PFSK-1 (cell line): ENCODE measurements around the gene TMC1.

ENCODE experiments used
- FOXP2 ChIP-seq: optimal IDR thresholded peaks from 2 replicates; pipeline ENCODE3; 2011; ENCODE audit warnings: borderline replicate concordance, control low read depth, inconsistent platforms; ENCODE audit not compliant: insufficient read depth; ENCODE audit errors: extremely low read length, extremely low read depth
- POLR2AphosphoS5 ChIP-seq: IDR thresholded peaks from 2 replicates; pipeline ENCODE4 v1.6.1; 2012; ENCODE audit warnings: low read depth, mild to moderate bottlenecking, control low read depth, low read length, moderate library complexity
- REST ChIP-seq, 2 experiments: IDR thresholded peaks; 2 replicates each; pipeline versions ENCODE4 v1.6.1 to v1.8.0; 2011 to 2012; ENCODE audit warnings: low read depth in 2 of 2, low read length in 2 of 2, control low read depth in 1 of 2, inconsistent platforms in 1 of 2, mild to moderate bottlenecking in 1 of 2, moderate library complexity in 1 of 2; ENCODE audit not compliant: insufficient read depth in 1 of 2
- SIN3A ChIP-seq: IDR thresholded peaks from 2 replicates; pipeline ENCODE4 v1.6.1; 2012; ENCODE audit warnings: mild to moderate bottlenecking, low read length, moderate library complexity, borderline replicate concordance; ENCODE audit not compliant: insufficient read depth
- TAF1 ChIP-seq: IDR thresholded peaks from 2 replicates; pipeline ENCODE4 v1.6.1; 2012; ENCODE audit warnings: low read length, control low read depth, borderline replicate concordance; ENCODE audit not compliant: insufficient read depth

The TMC1 gene

GRCh38 chr9:72758944-72759343, 237.5 kb downstream of the TMC1 start:
- TF ChIP-seq SIN3A (no peak), POLR2AphosphoS5 (no peak), TAF1 (no peak), FOXP2 (no peak), REST (IDR thresholded peaks at IDR 0.05; ENCODE audit: insufficient read depth in 1 of 2, low read depth in 2 of 2, low read length in 2 of 2) (no peak)

GRCh38 chr9:72763022-72763421, 241.6 kb downstream of the TMC1 start:
- TF ChIP-seq POLR2AphosphoS5 = no peak
- TF ChIP-seq REST (IDR thresholded peaks at IDR 0.05; ENCODE audit: insufficient read depth in 1 of 2, low read depth in 2 of 2, low read length in 2 of 2) = no peak
- no peak for TF ChIP-seq TAF1
- TF ChIP-seq FOXP2 = no peak
- no peak for TF ChIP-seq SIN3A

GRCh38 chr9:72769546-72769945, 248.1 kb downstream of the TMC1 start:
- no peak for TF ChIP-seq FOXP2
- no peak for TF ChIP-seq SIN3A

- TF ChIP-seq FOXP2 = no peak
- TF ChIP-seq SIN3A = no peak
- no peak for TF ChIP-seq TAF1
- TF ChIP-seq POLR2AphosphoS5 = no peak
- TF ChIP-seq REST (IDR thresholded peaks at IDR 0.05; ENCODE audit: insufficient read depth in 1 of 2, low read depth in 2 of 2, low read length in 2 of 2) = no peak
These were observed 251.3 kb downstream of the TMC1 start for GRCh38 chr9:72772661-72773060.

- TF ChIP-seq REST (IDR thresholded peaks at IDR 0.05; ENCODE audit: insufficient read depth in 1 of 2, low read depth in 2 of 2, low read length in 2 of 2) = no peak
- no peak for TF ChIP-seq FOXP2
- no peak for TF ChIP-seq POLR2AphosphoS5
- no peak for TF ChIP-seq TAF1
- TF ChIP-seq SIN3A = no peak
These were observed 252.2 kb downstream of the TMC1 start for GRCh38 chr9:72773570-72773969.
